Coronary artery (tissue), 2 donors: Measurements from ENCODE around the gene SEC61B.

Source experiments
- DNase-seq: peaks from one replicate; pipeline ENCODE4 v3.0.0-alpha.2; 2017; ENCODE audit warnings: low spot score
- H3K27ac ChIP-seq, 2 donors: fragments of 200-600 bp; sonication (generic); one replicate each; pipeline ENCODE4 v1.5.1; 2016 to 2019
- H3K4me3 ChIP-seq: fragments of 200-600 bp; sonication (generic); 2 replicates; pipeline ENCODE4 v1.5.1; 2016; ENCODE audit warnings: mild to moderate bottlenecking, moderate library complexity
- TF ChIP-seq, protein P1 (sequence below): fragments of 200-600 bp; sonication (generic); IDR thresholded peaks from one replicate; pipeline ENCODE4 v1.5.1; 2019; ENCODE audit warnings: antibody characterized with exemption

The SEC61B gene

DNA sequence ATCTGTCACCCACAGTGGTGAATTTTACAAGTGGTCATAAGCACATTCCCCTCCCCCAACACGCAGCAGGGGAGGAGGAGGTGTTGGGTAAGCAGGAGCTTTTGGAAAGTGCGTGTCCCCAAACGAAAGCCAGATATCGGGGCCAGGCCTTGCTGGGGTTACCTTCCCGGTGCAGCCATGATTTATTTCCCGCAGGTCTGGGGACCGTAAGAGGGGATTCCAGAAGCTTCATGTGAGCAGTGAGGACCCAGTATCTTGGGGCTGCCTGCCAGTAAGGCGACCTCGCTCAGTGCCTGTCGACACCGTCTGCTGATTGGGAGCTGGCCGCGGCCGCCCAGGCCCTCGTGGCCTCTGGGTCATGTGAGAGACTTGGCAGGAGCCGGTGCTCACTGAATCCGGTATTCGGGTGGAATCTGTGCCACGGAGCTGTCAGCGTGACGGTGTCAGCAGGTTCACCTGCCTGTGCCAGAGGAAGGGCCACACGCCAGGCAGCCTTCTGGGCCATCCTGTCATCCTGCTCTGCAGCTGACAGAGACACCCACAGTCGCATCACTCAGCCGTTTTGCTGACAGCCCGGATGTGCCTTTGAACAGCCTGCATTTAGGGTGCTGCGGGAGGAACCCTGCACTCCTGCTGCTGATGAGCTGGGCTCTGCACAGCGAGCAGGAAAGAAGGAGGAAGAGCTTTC lies 37.3 kb downstream of the SEC61B start:
- H3K4me3 ChIP-seq: peak overlapping the region; percentile 68
- DNase-seq: peak; percentile 81
- peak overlapping the region; percentile 8 to 50 for H3K27ac ChIP-seq
- TF ChIP-seq, protein P1, sequence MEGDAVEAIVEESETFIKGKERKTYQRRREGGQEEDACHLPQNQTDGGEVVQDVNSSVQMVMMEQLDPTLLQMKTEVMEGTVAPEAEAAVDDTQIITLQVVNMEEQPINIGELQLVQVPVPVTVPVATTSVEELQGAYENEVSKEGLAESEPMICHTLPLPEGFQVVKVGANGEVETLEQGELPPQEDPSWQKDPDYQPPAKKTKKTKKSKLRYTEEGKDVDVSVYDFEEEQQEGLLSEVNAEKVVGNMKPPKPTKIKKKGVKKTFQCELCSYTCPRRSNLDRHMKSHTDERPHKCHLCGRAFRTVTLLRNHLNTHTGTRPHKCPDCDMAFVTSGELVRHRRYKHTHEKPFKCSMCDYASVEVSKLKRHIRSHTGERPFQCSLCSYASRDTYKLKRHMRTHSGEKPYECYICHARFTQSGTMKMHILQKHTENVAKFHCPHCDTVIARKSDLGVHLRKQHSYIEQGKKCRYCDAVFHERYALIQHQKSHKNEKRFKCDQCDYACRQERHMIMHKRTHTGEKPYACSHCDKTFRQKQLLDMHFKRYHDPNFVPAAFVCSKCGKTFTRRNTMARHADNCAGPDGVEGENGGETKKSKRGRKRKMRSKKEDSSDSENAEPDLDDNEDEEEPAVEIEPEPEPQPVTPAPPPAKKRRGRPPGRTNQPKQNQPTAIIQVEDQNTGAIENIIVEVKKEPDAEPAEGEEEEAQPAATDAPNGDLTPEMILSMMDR: no peak

GRCh38 chr9:99261923-99262322 lies 39.8 kb downstream of the SEC61B start:
- H3K27ac ChIP-seq: no peak overlapping the region
- TF ChIP-seq, protein P1: no peak
- H3K4me3 ChIP-seq: no peak overlapping the region
- no peak for DNase-seq

GRCh38 chr9:99262949-99263418 lies 40.9 kb downstream of the SEC61B start:
- H3K4me3 ChIP-seq: no peak overlapping the region
- TF ChIP-seq, protein P1: no peak
- DNase-seq: no peak
- no peak overlapping the region for H3K27ac ChIP-seq

DNA sequence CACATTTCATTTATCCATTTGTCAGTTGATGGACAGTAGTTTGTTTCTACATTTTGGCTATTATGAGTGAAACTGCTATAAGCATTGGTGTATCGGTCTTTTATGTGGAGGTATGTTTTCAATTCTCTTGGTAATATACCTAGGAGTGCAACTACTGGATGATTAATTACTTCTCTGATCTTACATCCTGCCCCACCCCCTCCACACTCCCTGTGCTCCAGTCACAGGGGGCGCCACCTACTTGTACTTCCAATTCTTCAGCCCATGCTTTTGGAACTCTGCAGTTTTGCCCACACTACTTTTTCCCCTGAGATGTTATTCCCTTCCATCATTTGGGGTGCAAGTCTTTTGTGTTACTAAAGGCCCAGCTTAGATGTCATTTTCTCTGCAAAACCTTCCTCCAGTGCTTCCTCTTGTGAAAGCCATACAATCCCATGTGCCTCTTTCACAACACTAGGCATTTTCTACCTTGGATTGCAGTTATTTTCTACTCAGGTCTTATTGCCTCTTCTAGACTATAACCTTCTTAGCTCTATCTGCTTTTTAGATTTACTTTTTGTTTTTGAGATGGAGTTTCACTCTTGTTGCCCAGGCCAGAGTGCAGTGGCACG lies 42.1 kb downstream of the SEC61B start:
- Histone ChIP-seq H3K4me3 (no peak overlapping the region), H3K27ac (no peak overlapping the region)
- no peak for DNase-seq
- TF ChIP-seq, protein P1: no peak

DNA sequence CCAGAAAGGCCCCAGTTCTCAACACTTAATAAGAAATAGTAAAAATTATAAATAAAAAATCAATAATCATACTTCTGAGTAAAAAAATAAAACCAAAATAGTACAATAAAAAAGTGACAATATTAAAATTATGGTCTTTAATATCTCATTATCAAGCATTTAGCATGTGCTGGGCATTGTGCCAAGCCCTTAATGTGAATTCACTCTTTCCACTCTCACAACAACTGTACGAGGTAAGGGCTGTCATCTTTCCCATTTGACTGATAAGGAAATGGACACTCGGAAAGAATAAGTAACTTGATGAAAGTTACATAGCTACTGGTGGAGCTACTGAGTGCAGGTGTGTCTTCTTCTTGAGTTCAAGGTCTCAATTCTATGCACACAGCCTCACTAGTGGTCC lies 43.6 kb downstream of the SEC61B start:
- TF ChIP-seq, protein P1: no peak
- no peak overlapping the region for H3K27ac ChIP-seq
- DNase-seq: no peak
- no peak overlapping the region for H3K4me3 ChIP-seq

- TF ChIP-seq, protein P1: peak; percentile 68
- Histone ChIP-seq H3K4me3 (no peak overlapping the region), H3K27ac (no peak overlapping the region)
Measured at GRCh38 chr9:99266255-99267023, 44.4 kb downstream of the SEC61B start.

More at GRCh38 chr9:99266255-99267023, 44.4 kb downstream of the SEC61B start:
- DNase-seq: no peak
